ENCODE data around the gene PTPRT.

GRCh38 chr20:42373049-42373448, 816.7 kb downstream of the PTPRT start:
- no peak for TF ChIP-seq MAZ (IDR thresholded peaks at IDR 0.05; ENCODE audit: borderline replicate concordance, low read depth, low read length)
- TF ChIP-seq CTCF (conservative IDR thresholded peaks at IDR 0.05; ENCODE audit: low read depth, low read length), result no peak
- no peak for TF ChIP-seq RAD21 (IDR thresholded peaks at IDR 0.05; ENCODE audit: low read length)
- no peak for TF ChIP-seq POLR2A (IDR thresholded peaks at IDR 0.05; ENCODE audit: low read depth, low read length)
- TF ChIP-seq MAFK (IDR thresholded peaks at IDR 0.05; ENCODE audit: low read depth, low read length), result no peak

Measured in IMR-90 (cell line).